NCI-H748 (cell line): Measurements from ENCODE around the gene CLN3.
A peak's percentile ranks its signal among the peaks of the same experiment; 100 is the strongest.
"Not testable (repeated sequence)": the region's sequence is repeated elsewhere in the genome, so short reads cannot be mapped to it uniquely, and the experiment has no call there.

Experiments
- DNase-seq: peaks from one replicate; lab custom pipeline; 2025; ENCODE audit not compliant: unreplicated experiment; lab: John Stamatoyannopoulos, UW

The CLN3 gene

GRCh38 chr16:28491970-28492474 lies at the start of gene CLN3:
Gene CLN3 (minus strand): TSS chr16:28492074. CDS start chr16:28491759, 315 bp downstream.
- peak; percentile 91 for DNase-seq

GRCh38 chr16:28540346-28540745 lies 48.5 kb upstream of the CLN3 start:
- no peak for DNase-seq

GRCh38 chr16:28538733-28539596 lies 47.1 kb upstream of the CLN3 start, which contains the start of gene NUPR1:
Gene NUPR1 (minus strand): TSS chr16:28538974. CDS start chr16:28538907, 67 bp downstream.
- no peak for DNase-seq

- DNase-seq = no peak
Measured at GRCh38 chr16:28537964-28538732, 46.3 kb upstream of the CLN3 start.

- DNase-seq = peak; percentile 38
Measured at GRCh38 chr16:28537076-28537475, 45.2 kb upstream of the CLN3 start.

GRCh38 chr16:28534542-28535373 lies 42.9 kb upstream of the CLN3 start:
- no peak for DNase-seq

- no peak for DNase-seq
Measured at GRCh38 chr16:28532940-28533647, 41.2 kb upstream of the CLN3 start.

GRCh38 chr16:28531777-28532744 lies 40.2 kb upstream of the CLN3 start:
- no peak for DNase-seq

- no peak for DNase-seq
Measured at GRCh38 chr16:28529124-28529523, 37.2 kb upstream of the CLN3 start.

- DNase-seq = no peak
Measured at GRCh38 chr16:28528463-28528867, 36.6 kb upstream of the CLN3 start.

GRCh38 chr16:28527985-28528384 lies 36.1 kb upstream of the CLN3 start:
- DNase-seq = no peak

- not testable (repeated sequence) for DNase-seq
Measured at GRCh38 chr16:28527100-28527785, 35.4 kb upstream of the CLN3 start.

- DNase-seq = no peak
Measured at GRCh38 chr16:28526201-28527099, 34.6 kb upstream of the CLN3 start.

- no peak for DNase-seq
Measured at GRCh38 chr16:28524681-28525171, 32.9 kb upstream of the CLN3 start.

GRCh38 chr16:28522792-28523191 lies 30.9 kb upstream of the CLN3 start:
- no peak for DNase-seq

- no peak for DNase-seq
Measured at GRCh38 chr16:28521436-28521835, 29.6 kb upstream of the CLN3 start.

GRCh38 chr16:28520672-28521071 lies 28.8 kb upstream of the CLN3 start:
- no peak for DNase-seq
